SK-N-MC (cell line): ENCODE data around the gene AQP6.

Experiments
- EZH2 ChIP-seq: fragments of 200-600 bp; sonication (generic); IDR thresholded peaks from one replicate; pipeline ENCODE4 v1.6.1; 2017; ENCODE audit warnings: antibody characterized with exemption
- POLR2AphosphoS5 ChIP-seq: IDR thresholded peaks from 2 replicates; pipeline ENCODE4 v1.6.1; 2012; ENCODE audit warnings: mild to moderate bottlenecking, low read depth, low read length, borderline replicate concordance

- TF ChIP-seq EZH2: no peak
- no peak for TF ChIP-seq POLR2AphosphoS5
These were observed 16.7 kb upstream of the AQP6 start for GRCh38 chr12:49955899-49956662.
